GM19351 (cell line): ENCODE results near the gene MAP3K4.
"Not testable (repeated sequence)": the region's sequence is repeated elsewhere in the genome, so short reads cannot be mapped to it uniquely, and the experiment has no call there.

Source experiments
- ATAC-seq: cut with Tn5 transposase; IDR thresholded peaks from one replicate; pipeline ENCODE4 v1.9.1; 2021; ENCODE audit warnings: mild to moderate bottlenecking, moderate library complexity; ENCODE audit not compliant: unreplicated experiment

Gene MAP3K4

DNA sequence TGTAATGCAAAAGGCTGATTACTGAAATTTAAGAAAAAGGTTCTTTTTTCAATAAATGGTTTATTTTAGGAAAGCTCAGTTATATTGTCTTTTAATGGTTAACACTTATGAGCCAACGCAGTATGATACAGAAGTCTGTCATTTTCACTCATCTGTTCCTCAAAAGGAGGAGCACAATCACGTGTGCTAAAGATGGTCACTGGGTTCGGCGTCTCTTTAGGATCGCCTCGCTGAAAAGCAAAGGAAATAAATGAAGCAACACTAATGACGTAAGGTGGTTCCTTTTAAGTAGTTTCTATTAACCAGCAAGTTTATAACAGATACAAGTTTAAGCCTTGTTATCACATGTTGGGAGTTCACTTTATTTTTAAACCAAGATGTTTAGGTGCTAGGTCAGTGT lies 125.7 kb downstream of the MAP3K4 start:
- ATAC-seq, result no peak

DNA sequence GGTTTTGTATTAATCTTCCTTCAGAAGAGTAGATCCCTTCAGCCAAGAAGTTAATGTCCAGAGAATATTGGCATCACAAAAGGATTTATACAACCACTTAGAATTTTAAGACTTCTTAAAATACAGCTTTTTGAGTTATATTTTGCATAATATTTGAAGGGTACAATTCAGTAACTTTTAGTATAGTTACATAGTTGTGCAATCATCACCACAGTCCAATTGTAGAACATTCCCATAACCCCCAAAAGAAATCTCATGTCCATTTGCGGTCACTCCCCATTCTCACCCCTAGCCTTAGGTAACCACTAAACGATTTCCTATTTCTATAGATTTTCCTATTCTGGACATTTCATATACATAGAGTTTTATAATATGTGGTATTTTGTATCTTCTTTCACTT lies 126.4 kb downstream of the MAP3K4 start:
- no peak for ATAC-seq

DNA sequence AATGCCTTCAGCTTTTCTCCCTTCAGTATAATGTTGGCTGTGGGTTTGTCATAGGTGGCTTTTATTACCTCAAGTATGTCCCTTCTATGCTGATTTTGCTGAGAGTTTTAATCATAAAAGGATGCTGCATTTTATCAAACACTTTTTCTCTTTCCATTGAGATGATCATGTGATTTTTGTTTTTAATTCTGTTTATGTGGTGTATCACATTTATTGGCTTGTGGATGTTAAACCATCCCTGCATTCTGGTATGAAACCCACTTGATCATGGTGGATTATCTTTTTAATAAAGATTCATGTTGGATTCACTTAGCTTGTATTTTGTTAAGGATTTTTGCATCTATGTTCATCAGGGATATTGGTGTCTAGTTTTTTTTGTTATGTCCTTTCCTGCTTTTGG lies 131.8 kb downstream of the MAP3K4 start:
- ATAC-seq, result not testable (repeated sequence)

DNA sequence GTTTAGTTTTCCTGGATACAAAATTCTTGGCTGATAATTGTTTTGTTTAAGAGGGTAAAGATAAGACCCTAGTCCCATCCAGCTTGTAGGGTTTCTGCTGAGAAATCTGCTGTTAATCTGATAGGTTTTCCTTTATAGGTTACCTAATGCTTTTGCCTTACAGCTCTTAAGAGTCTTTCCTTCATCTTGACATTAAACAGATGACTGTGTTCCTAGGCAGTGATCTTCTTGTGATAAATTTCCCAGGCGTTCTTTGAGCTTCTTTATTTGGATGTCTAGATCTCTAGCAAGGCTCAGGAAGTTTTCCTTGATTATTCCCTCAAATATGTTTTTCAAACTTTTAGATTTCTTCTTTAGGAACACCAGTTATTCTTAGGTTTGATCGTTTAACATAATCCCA lies 134.0 kb downstream of the MAP3K4 start:
- no peak for ATAC-seq

DNA sequence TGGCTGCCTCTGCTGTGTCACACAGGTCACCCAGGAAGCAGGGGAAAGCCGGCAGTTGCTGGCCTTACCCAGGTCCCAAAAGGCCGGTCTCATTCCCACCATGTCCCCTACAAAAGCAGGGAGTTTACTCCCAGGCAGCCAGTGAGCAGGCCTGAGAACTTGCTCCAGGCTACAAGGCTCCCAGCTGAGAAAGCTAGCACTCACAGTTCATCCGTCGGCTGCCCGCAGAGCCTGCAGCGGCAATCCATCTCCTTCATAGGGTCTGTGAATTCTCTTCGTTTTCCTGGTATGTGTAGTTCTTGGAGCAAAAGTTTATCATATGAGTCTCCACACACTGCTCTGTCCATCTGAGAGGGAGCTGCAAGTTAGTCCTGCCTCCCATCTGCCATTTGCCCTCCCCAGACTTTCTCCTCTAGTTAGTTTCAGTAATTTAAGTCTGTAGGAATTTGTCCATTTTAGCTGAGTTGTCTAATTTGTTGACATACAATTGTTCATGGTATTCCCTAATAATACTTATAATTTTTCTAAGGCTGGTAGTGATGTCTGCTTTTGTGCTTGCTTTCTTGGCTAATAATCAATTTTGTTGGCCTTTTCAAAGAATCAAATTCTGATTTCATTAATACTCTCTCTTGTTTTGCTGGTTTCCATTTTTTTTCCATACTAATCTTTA lies 135.6 kb downstream of the MAP3K4 start:
- ATAC-seq, result no peak

DNA sequence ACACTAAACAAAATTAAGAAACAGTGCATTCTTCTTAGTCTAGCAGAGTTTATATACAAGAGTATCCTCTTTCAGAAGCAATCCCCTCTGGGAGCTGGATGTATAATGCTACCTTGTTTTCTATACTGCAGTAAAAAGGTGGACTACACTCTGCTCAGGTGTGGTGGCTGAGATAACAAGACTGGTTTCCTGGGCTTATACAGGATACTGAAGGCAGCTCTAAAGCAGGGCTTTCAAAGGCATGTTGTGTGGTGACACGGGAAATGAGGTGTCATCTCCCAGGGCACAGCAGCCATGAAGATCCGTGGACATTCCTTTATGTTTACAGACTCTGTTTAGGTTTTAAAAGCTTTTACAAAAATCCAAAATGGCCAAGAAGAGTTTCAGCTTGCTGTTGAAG lies 136.7 kb downstream of the MAP3K4 start:
- no peak for ATAC-seq

DNA sequence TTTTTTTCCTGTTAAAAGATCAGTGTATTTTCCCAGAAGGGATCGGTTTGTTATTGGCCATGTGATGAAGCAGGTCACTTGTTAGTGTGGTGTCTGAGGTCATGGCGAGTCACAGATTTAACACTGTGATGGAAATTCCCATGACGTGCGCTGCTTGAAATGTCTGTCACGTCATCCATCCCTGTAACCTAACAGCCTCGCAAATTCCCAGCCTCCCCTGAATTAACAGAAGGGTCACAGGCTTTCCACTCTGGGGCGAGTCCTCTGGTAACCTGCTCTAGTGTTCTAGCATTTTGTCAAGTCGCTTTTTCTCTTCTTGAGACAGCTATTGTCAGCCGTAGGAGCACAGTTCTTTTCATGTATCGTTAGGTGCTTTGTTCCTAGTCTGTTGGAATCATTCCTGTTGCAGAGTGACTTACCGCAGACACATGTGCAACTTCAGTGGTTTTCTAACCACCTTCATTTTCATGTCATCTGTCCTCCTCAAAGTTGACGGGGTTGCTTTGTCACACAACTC lies 137.2 kb downstream of the MAP3K4 start:
- ATAC-seq, result no peak

DNA sequence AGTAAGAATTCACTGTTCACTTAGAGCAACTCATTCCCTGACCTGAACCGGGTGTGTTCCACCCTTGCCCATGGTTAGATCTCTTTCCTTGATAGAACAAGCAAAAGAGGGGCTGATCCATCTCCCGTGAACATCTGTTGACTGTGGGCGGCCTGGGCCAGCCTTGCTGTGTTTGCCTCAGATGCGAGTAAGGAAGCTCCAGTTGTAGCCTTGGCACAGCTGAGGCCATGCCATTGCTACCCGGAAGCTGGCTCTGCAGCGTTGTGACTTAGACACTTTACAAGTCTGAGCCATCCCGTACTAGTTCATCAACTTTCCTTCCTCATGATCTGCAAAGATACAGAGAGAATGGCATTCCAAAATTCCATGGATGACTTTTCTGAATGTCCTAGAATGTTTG lies 139.0 kb downstream of the MAP3K4 start:
- no peak for ATAC-seq

DNA sequence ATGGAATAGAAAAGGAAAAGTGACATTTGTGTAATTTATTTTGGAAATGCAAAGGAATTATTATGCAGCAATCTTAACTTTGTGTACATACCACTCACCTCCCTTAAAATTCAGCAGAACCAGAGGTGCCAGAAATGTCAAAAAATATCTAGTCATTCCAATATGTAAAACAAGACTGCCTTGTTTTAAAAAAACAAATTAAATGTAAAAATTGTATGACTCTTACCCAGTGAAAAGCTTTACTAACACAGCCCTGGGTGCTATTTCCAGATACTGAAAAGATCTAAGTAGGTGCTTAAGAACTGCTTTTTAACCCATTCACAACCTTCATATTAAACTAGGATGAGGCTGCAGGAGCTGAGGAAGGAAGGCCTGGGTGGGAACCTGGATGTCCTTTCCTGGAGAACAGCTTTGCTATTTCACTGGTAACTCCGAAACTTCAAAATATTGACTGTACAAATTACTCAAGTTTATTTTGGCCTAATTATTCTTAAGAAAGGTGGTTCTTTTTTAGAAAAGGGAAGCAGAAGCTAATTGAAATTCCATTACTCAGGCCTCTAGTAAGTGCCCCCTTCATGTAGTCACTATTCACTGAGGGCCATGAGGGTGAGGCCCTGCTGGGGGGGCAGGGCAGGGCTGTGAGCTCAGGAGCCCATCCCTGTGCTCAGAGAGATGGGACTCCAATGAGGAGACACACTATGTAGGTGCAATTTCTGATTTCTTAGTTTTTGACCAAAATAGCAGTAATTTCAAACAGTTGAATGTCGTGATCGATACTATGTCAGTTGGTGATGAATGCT lies 139.6 kb downstream of the MAP3K4 start:
- ATAC-seq, result no peak

DNA sequence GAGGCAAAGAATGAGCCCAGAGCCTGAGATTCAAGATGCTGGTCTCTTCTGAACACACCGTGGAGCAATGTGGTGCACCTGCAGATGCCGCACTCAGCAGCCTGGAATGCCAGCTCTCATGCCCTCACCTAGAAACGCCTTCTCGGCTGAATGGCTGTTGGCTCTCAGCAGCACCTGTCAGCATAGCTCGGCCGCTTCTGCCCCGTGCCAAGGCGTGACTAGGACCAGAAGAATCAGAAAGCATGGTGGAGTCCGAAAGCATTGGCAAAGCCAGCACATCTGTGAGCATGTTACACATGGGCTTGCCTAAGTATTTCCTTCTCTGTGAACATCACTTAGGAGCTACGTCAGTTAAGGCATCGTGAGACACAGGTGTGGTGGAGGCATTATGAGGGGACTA lies 140.8 kb downstream of the MAP3K4 start:
- no peak for ATAC-seq

GRCh38 chr6:161133963-161134362 lies 142.4 kb downstream of the MAP3K4 start:
- ATAC-seq, result no peak

- ATAC-seq, result no peak
Measured at GRCh38 chr6:161134550-161135298, 143.2 kb downstream of the MAP3K4 start.

GRCh38 chr6:161135695-161136591 lies 144.4 kb downstream of the MAP3K4 start:
- ATAC-seq, result no peak

DNA sequence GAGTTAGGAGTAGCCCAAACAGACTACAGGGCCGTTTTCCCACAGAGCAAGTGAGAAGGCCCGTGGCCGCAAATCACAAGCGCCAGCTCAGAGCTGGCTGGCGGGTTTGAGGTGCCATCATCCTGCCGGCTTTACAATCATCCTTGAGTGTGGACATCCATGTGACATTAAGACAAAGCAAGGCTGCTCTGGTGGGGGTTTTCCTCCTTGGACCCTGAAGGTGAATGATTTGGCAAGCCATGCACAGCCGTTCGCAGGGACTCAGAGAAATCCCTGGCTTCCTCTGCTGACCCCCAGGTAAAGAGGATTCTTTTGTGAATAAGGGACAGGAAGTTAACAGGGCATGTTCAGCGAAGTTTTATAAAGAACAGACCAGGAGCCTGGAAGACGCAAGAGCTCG lies 145.1 kb downstream of the MAP3K4 start:
- no peak for ATAC-seq

GRCh38 chr6:161137320-161137719 lies 145.8 kb downstream of the MAP3K4 start:
- no peak for ATAC-seq

DNA sequence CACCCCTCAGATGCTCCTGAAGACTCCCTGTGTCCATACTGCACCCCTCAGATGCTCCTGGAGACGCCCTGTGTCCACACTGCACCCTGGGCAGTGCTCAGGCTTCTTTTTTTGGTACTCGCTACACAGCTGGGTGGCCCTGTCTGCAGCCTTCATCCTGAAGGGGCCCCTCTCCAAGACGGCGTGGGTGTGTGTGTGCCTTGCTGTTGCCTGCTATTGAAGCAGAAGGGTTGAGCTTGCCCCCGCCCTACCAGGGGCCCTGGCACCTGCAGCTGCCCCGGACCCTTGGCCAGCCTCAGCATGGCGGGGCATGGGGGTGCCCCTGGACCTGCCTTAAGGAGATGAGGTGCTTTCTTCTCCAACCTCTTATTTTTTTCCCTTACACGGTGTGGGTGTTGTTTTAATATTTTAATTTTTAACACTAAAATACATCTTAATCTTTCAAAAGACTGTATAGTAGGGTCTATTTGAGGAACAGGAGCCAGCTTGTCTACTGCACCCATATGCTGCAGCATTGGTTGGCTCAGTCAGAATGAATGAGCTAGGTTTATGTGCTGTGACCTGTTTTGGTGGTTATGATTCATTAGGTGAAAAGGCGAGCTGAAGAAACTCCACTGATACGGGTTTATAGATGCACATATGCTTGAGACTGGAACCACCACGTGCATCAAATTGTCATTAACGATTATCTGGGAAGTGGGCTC lies 146.4 kb downstream of the MAP3K4 start:
- ATAC-seq, result no peak

DNA sequence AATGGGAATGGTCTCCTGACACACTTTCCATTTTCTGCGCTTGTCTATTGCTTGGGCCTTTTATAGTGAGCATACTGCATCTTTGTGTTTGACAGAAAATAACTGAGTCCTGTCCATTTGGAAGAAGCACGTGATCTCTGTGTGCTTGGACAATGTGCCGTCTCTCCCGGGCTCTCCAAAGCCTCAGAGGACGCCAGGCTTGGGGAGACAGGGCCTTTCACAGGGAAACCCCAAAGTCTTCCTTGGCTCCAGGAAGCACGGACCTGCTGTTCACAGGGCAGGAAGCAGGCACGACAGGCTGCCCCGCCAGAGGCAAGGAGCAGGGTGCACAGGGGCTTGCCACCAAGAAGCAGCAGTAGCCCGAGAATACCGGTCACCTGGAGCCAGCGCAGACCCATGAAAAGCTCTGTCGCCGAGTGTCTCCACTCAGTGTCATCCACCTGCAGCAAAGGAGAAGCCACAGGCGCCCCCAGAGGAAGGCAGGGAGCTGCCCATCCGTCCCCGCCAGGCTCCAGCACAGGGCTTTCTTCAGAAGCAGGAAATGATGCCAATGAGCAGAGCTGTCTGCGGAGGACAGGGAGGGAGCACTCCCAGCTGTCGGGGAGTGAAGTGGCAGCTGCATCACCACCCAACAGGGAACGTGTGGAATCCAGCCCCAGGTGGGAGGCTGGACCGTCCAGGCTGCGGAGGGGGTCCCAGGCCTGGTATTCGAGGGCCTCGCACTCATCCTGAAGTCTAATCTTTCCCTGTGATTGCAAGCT lies 147.2 kb downstream of the MAP3K4 start:
- no peak for ATAC-seq

DNA sequence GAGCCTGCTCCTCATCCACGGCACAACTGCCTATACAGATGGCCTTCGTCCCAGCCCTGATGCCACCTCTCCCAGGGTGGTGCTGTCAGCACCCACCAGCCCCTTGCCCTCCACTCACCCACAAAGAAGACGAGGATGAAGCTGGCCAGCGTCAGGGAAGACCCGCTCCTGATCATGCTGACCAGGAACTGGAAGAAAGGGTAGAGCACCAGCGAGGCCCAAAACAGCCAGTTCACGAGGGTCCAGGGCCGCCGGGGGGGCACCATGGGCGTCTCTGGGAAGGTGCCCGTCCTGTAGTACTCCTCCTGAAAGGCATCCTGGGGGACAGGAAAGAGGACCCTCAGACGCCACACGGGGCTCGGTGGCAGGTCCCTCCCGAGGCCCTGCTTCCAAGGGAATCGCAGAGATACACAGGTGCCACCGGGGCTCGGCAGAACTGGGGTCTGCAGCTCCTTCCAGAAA lies 147.8 kb downstream of the MAP3K4 start:
- ATAC-seq, result no peak
